HL-60/S4 treated with retinoic acid at 250 ng/mL for 4 days and 3 days (cell line): ENCODE data around the gene DDN.

Experiments used
- in situ Hi-C: fragments of 300-500 bp; cut with MboI; formaldehyde crosslinking; loops from 2 replicates; pipeline ENCODE4 v1.7.0; 2022; ENCODE audit warnings: low sequenced_read_pairs

DDN gene

DNA sequence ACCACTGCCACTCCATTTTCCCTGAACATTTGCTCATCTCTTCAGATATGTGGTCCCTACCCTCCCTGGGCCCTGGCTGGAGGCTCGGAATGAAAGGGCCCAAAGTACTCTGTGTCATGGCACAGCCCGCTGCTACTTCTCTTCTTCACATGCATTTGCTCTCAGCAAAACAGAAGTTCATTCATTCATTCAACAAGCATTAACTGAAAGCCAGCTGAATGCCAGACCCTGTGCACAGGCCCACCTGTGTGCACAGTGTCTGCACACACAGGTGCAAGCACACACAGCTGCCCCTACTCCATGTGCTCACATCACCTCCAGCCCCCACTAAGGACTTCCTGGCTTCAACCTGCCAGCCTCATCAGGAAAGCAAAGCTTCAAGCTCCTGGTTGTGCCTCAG is 13.3 kb downstream of the DDN start:
- in situ Hi-C loops = no loop called here

DNA sequence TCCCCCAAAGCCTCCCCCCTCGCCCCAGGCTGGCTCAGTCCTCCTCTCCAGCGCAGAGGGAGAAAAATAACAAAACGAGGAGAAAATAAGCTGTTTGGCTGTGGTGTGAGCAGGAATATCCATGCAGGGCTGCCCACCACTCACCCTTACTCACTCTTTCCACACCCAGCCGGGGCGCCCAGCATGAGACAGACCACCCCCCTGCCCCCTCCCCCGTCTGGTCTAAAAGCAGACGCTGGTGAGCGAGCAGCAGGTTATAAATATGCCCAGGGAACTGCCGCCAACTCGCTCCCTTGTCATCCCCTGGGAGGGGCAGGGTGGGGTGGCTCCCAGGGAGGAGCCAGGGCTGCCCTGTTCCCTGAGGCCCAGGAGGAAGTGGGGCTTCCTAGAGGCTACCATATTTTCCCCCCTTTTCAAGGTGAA is 13.7 kb downstream of the DDN start:
- in situ Hi-C loops = no loop called here

DNA sequence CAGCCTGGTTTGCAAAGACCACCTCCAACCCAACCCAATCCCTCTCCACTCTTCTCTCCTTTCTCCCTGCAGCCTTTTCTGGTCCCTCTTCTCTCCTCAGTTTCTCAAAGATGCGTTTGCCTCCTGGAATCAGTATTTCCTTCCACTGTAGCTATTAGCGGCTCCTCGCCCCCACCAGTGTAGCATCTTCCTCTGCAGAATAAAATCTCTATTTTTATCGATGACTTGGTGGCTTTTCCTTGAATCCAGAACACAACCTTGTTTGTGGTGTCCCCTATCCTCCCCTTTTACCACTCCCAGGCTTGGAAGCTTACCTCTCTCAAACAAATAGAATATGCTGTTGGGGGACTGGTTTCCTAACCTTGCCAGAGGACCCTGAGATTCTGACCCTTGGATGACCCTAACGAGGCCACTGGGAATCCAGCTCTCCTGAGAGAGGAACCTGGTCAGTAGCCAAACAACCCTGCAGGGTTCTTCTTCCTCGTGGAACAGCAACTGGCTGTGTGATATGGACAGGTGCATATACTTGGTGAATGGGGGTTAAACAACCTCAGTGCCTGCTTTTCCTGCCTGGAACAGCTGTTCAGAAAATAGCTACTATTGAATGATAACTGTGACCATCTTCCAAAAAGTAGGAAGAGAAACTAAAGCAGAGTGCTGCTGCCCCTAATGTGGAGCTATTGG is 16.6 kb downstream of the DDN start:
- in situ Hi-C loops = no loop called here

DNA sequence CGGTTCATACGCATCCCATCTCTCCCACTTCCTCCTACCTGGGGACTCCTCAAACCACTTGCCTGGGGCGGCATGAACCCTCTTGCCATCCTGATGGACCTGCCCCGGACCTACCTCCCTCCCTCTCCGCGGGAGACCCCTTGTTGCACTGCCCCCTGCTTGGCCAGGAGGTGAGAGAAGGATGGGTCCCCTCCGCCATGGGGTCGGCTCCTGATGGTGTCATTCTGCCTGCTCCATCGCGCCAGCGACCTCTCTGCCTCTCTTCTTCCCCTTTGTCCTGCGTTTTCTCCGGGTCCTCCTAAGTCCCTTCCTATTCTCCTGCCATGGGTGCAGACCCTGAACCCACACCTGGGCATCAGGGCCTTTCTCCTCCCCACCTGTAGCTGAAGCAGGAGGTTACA is 17.4 kb downstream of the DDN start:
- in situ Hi-C loops = no loop called here

DNA sequence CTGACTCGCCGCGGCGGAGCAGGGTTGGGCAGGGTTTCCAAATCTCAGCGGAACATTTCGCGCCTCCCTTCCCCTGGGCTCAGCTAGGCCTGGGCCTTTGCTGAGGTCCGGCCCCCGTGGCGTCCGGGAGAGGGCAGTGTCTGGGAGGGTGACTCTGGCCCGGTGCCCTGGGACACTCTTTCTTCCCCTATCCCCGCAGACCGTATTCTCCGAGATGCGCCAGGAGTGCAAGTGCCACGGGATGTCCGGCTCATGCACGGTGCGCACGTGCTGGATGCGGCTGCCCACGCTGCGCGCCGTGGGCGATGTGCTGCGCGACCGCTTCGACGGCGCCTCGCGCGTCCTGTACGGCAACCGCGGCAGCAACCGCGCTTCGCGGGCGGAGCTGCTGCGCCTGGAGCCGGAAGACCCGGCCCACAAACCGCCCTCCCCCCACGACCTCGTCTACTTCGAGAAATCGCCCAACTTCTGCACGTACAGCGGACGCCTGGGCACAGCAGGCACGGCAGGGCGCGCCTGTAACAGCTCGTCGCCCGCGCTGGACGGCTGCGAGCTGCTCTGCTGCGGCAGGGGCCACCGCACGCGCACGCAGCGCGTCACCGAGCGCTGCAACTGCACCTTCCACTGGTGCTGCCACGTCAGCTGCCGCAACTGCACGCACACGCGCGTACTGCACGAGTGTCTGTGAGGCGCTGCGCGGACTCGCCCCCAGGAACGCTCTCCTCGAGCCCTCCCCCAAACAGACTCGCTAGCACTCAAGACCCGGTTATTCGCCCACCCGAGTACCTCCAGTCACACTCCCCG is 18.0 kb downstream of the DDN start:
- in situ Hi-C loops = no loop called here

DNA sequence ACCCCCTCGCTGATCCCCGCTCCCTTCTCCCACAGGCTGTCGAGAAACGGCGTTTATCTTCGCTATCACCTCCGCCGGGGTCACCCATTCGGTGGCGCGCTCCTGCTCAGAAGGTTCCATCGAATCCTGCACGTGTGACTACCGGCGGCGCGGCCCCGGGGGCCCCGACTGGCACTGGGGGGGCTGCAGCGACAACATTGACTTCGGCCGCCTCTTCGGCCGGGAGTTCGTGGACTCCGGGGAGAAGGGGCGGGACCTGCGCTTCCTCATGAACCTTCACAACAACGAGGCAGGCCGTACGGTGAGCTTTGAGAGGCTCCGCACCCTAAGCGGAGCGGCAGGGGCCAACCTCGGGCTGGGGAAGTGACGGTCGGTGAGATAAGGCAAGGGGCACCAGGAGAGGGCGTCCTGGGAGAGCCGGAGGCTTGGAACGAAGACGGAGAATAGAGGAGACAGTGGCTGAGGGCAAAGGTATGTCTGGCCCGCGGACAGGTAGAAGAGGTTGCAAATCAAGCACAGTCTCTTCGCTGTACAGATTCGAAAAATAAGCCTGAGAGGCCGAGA is 18.7 kb downstream of the DDN start:
- in situ Hi-C loops = no loop called here

GRCh38 chr12:48979602-48980388 is 19.4 kb downstream of the DDN start:
- in situ Hi-C loops = no loop called here

DNA sequence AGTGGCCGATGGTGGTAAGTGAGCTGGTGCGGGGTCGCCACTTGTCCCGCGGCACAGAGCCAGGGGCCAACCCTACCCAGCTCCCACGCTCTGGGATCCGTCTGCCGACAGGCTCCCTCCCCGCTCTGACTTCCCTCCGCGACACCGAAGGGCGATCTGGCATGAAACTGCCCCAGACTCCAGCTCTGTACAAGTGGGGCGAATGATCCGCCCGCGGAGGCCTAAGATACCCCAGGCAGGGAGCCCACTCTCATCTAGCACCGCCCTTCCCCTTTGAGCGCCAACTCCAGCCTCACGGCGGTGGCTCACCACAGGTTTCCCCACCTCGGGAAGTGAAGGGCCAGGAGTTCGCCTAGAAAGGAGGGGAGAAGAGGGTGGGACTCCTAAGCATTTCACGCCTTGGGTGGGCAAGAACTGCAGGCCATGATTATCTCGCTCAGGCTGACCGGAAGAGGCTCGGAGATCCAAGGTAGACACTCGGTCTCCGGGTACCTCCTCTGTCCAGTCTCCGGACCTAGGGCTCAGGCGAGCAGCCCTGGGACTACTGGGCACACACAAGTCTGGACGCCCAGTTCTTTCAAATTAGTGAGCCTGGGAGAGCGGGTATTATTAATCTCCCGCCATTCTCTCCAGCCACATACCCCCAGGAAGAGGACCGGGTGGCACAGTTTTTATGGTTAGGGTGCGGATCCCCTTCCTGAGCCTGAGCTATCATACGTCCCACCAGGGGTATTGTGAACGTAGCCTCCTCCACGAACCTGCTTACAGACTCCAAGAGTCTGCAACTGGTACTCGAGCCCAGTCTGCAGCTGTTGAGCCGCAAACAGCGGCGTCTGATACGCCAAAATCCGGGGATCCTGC is 20.2 kb downstream of the DDN start:
- in situ Hi-C loops = no loop called here

- in situ Hi-C loops = no loop called here
These were observed 20.9 kb downstream of the DDN start, which contains the start of gene WNT1 for GRCh38 chr12:48978291-48978740. TSS of gene WNT1 (plus strand) at chr12:48978322. CDS start at chr12:48978651, 329 bp downstream.

DNA sequence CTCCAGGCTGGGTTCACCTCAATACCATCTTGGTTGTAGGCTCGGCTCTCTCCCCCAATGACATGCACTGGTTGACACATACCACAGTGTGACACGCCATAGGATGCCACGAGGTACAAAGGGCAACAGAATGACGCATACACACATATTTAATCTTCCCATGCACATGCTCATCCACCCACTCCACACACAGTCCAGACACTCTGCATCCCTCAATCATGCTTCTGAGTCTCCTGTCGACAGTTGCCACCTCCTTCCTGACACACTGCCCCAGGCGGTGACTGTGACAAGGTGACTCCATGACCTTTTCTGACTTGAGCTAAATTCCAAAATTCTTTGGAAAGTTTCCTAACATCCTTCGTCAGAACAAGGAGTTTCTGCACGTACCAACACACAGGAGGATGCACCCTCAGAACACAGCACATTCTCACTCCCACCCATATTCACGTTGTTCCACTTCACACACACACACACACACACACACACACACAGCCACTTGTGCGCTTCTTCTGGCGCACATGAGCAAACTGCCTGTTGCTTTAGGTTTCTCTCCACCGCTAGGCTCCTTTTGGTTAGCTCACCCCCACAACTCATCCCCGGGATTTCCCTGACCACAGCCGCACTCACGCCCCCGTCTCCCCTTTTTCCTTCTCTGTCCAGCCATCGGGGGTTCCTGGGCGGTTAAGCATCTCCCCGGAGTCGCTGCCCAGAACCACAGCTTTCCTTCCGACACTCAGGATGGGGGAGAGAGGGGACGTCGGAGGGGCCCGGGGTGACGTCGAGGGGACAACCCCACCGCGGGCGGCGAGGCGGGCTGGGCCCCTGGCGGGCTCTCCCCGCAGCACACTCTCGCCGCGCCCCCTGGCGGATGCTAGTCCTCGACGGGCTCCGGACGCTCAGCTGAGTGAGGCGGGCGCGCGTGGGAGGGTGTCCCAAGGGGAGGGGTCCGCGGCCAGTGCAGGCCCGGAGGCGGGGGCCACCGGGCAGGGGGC is 21.6 kb downstream of the DDN start:
- in situ Hi-C loops = no loop called here

- in situ Hi-C loops = no loop called here
These were observed 25.1 kb downstream of the DDN start for GRCh38 chr12:48973941-48974673.

DNA sequence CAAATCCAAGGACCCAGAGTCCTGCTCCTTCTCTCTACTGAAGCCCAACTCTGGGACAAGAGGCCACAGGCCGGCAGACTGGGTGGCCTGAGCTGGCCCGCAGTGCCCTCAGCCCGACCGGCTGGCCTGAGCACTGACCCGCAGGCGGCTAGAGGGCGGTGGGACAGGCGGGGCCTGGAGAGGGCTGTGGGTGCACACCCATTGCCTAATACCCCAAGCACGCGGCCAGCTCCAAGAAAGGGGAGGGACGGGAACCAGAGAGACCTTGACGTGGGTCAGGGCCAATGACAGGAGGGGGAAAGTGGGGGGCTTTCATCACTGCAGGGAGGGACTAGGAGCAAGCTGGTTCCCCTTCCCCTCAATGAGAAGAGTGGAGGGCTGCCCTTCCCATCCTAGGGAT is 25.6 kb downstream of the DDN start:
- in situ Hi-C loops = no loop called here

DNA sequence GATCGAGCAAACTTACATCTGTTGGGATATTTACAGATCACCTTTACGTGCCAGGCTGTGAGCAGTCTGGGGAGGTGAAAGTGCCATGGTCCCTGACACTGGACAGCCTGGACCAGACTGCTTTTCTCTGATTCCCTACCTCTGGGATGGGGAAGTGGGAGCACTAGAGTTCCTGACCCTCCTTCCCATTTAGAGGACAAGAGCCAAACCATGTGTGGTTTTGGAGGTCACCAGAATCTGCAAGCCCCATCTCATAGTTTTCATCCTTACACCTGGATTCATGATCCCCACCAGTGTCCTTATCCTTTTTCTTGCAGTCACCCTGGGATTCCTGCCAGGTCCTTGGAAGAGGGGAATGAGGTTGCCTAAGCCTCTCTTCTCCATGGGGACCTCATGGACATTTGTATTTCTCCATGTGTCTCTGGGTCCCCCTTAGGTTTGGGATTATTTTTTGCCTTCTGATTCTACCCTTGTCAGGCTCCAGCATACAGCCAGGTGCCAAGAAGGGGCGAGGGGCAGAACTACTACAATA is 26.2 kb downstream of the DDN start:
- in situ Hi-C loops = no loop called here

- in situ Hi-C loops = no loop called here
These were observed 26.8 kb downstream of the DDN start for GRCh38 chr12:48972213-48972951.

GRCh38 chr12:48970702-48971334 is 28.4 kb downstream of the DDN start:
- in situ Hi-C loops = no loop called here

DNA sequence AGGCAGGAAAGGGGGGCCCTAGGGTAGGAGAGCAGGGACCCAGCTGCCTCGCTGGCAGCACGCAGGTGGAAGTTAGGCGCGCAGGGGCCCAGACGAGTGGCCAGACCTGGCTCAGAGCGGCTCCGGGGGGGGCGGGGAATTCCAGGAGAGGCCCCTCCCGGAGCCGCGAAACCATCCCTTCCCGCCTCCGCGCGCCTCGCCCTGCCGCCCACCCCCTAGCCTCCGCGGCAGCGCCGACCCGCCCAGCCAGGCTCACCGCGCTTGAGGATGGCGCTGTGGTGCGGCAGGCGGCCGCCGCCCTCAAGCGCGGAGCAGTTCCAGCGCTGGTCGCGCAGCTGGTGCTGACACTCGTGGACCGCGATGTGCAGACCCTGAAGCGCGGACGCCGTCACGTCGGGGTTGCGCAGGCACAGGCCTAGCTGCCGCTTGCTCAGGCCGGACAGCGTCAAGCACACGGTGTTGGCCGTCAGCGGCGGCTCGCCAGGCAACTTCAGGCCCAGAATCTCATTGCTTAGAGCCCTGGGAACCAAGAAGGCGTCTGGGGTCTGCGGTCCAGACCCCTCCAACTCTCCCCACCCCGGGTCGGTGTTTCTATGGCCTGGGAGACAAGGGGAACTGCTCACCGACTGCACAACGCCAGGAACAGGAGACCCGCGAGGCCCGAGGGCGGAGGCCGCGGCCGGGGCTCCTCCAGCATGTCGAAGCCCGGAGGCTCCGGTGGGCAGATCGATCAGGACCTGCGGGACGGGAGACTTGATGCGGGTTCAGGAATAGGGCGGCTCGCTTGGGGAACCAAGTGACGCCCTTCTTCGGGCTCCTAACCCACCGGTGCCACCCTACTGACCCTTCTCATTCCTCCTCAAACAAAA is 29.1 kb downstream of the DDN start:
- in situ Hi-C loops = no loop called here
